ENCODE measurements around the gene PEAK1. TPM values are rescaled to one million over a fixed set of nuclear protein-coding genes. Genes with fewer than 3 reads are reported as not detected.

The PEAK1 gene
- total and polyA plus RNA-seq, 2 experiments from 2014 or later = 7.8 to 34.1 TPM

- H3K4me2 ChIP-seq = no peak overlapping the region
- TF ChIP-seq EZH2phosphoT487 (IDR thresholded peaks at IDR 0.05; ENCODE audit: unreplicated experiment) (no peak), ZNF331 (CRISPR knock-in tag; IDR thresholded peaks at IDR 0.05; ENCODE audit: low read depth) (no peak), JUNB (IDR thresholded peaks at IDR 0.05; ENCODE audit: unreplicated experiment) (no peak), CREB1 (CRISPR knock-in tag; IDR thresholded peaks at IDR 0.05; ENCODE audit: low read depth) (no peak), REST (IDR thresholded peaks at IDR 0.05; ENCODE audit: unreplicated experiment) (no peak), STAT1 (IDR thresholded peaks at IDR 0.05; ENCODE audit: unreplicated experiment) (no peak), NANOG (IDR thresholded peaks at IDR 0.05; ENCODE audit: borderline replicate concordance) (no peak), POLR2AphosphoS5 (IDR thresholded peaks at IDR 0.05; ENCODE audit: low read depth) (no peak), ZNF114 (CRISPR knock-in tag; IDR thresholded peaks at IDR 0.05) (no peak)
- no peaks in the 10 kb centered on the region for H3K36me3 ChIP-seq (ENCODE audit: insufficient read depth)
- no peak overlapping the region for H3K27ac ChIP-seq (ENCODE audit: low read depth)
- Mint-ChIP-seq H3K36me3 (ENCODE audit: low read depth) (no peaks in the 10 kb centered on the region; the same call in 2 of the 3 replicates), H3K4me1 (peaks cover 32% of the 10 kb centered on the region), H3K27ac (no peak overlapping the region), H3K4me3 (no peak overlapping the region), H3K9me3 (no peaks in the 10 kb centered on the region), H3K27me3 (ENCODE audit: insufficient read depth, low read depth, poor library complexity) (no peaks in the 10 kb centered on the region)
- DNase-seq (ENCODE audit: low spot score) (no peak), ATAC-seq (no peak)
- H3K79me2 ChIP-seq (replicated peaks; ENCODE audit: insufficient read depth) = peaks cover 96% of the 10 kb centered on the region
- H3F3A ChIP-seq (replicated peaks; ENCODE audit: low read depth) = no peaks in the 10 kb centered on the region
- no peaks in the 10 kb centered on the region for H3K27me3 ChIP-seq (ENCODE audit: insufficient read depth)
- no peak overlapping the region for H3K4me3 ChIP-seq
- H4K20me1 ChIP-seq (replicated peaks; ENCODE audit: insufficient read depth) = peaks cover 17% of the 10 kb centered on the region
- peaks cover 5% of the 10 kb centered on the region; the same call in 1 of the 2 replicates for H3K4me1 ChIP-seq (ENCODE audit: insufficient read depth)
- H3K9me2 ChIP-seq (ENCODE audit: insufficient read depth) = no peaks in the 10 kb centered on the region
- H2AFZ ChIP-seq = no peak overlapping the region
Observed at GRCh38 chr15:77064063-77064462, 355.8 kb downstream of the PEAK1 start.

- Histone ChIP-seq H3K4me3 (no peak overlapping the region), H3K4me2 (no peak overlapping the region), H3K79me2 (replicated peaks; ENCODE audit: insufficient read depth) (peaks cover 93% of the 10 kb centered on the region), H3F3A (replicated peaks; ENCODE audit: low read depth) (no peaks in the 10 kb centered on the region), H3K9me2 (ENCODE audit: insufficient read depth) (no peaks in the 10 kb centered on the region), H3K4me1 (ENCODE audit: insufficient read depth) (peaks cover 6% of the 10 kb centered on the region; the same call in 1 of the 2 replicates), H4K20me1 (replicated peaks; ENCODE audit: insufficient read depth) (peaks cover 11% of the 10 kb centered on the region), H3K36me3 (ENCODE audit: insufficient read depth) (no peaks in the 10 kb centered on the region), H3K27me3 (ENCODE audit: insufficient read depth) (no peaks in the 10 kb centered on the region), H3K27ac (ENCODE audit: low read depth) (no peak overlapping the region), H2AFZ (no peak overlapping the region)
- H3K36me3 Mint-ChIP-seq (ENCODE audit: low read depth) = no peaks in the 10 kb centered on the region; the same call in 2 of the 3 replicates
- H3K27me3 Mint-ChIP-seq (ENCODE audit: insufficient read depth, low read depth, poor library complexity) = no peaks in the 10 kb centered on the region
- peaks cover 33% of the 10 kb centered on the region for H3K4me1 Mint-ChIP-seq
- DNase-seq (ENCODE audit: low spot score) = no peak
- ATAC-seq = no peak
- H3K9me3 Mint-ChIP-seq = no peaks in the 10 kb centered on the region
- H3K4me3 Mint-ChIP-seq = no peak overlapping the region
- H3K27ac Mint-ChIP-seq = no peak overlapping the region
- no peak for TF ChIP-seq ZNF114 (CRISPR knock-in tag; IDR thresholded peaks at IDR 0.05)
- no peak for TF ChIP-seq ETS1 (IDR thresholded peaks at IDR 0.05)
- no peak for TF ChIP-seq REST (IDR thresholded peaks at IDR 0.05; ENCODE audit: unreplicated experiment)
- TF ChIP-seq STAT1 (IDR thresholded peaks at IDR 0.05; ENCODE audit: unreplicated experiment) = no peak
- TF ChIP-seq NANOG (IDR thresholded peaks at IDR 0.05; ENCODE audit: borderline replicate concordance) = no peak
- no peak for TF ChIP-seq ZNF331 (CRISPR knock-in tag; IDR thresholded peaks at IDR 0.05; ENCODE audit: low read depth)
- no peak for TF ChIP-seq EZH2phosphoT487 (IDR thresholded peaks at IDR 0.05; ENCODE audit: unreplicated experiment)
- no peak for TF ChIP-seq CREB1 (CRISPR knock-in tag; IDR thresholded peaks at IDR 0.05; ENCODE audit: low read depth)
- no peak for TF ChIP-seq EZH2 (IDR thresholded peaks at IDR 0.05; ENCODE audit: low read depth, unreplicated experiment)
Observed at GRCh38 chr15:77063249-77063648, 356.7 kb downstream of the PEAK1 start.
